GM15510 (cell line): ENCODE data around the gene HNRNPLL.

Experiments
- POLR2A ChIP-seq: IDR thresholded peaks from 3 replicates; pipeline ENCODE4 v1.6.1; 2011; ENCODE audit warnings: borderline replicate concordance; ENCODE audit not compliant: insufficient read length; ENCODE audit errors: extremely low read depth

The HNRNPLL gene

DNA sequence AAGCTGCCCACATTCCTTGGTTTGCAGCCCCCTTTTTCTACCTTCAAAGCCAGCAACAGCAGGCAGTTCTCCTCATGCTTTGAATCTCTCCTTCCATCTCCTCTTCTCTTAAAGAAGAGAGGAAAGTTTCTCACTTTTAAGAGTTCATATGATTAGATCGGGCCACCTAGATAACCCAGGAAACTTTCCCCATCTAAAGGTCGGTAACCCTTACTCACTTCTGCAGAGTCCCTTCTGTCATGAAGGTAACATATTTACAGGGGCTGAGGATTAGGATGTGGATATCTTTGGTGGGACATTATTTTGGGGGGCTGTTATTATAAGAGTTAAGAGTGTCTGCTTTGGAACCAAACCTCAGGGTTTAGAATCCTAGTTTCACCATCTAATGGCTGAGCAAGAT is 51.0 kb downstream of the HNRNPLL start:
- TF ChIP-seq POLR2A, result no peak

DNA sequence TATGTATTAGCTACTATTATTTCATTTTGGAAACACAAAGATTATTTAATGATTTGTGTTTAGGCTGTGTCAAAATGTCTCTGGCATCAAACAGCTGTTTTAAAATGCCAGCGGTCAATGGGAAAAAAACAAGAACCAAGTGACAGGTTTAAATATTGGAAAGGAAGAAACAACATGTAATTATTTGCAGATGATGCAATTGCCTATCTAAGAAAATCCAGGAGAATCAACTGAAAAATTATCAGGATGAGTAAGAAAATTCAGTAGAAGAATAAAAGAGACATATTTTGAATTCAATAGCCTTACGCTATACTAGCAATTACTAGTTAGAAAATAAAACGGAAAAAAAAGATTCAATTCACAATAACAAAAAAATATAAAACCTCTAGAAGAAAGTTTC is 51.6 kb downstream of the HNRNPLL start:
- no peak for TF ChIP-seq POLR2A

DNA sequence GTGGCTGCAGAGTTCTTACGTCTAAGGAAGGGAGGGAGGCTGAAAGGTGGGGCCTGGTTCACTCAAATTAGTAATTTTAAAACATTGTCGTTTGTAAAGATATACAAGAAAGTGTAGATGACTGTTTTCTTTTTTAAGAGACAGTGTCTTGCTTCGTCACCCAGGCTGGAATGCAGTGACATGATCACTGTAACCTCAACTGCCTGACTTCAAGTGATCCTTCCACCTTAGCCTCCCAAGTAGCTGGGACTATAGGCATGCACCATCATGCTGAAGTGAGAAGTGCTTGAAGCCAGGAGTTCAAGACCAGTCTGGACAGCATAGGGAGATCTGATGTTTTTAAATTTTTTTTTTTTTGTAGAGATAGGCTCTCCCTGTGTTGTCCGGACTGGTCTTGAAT is 52.9 kb downstream of the HNRNPLL start:
- TF ChIP-seq POLR2A, result no peak

DNA sequence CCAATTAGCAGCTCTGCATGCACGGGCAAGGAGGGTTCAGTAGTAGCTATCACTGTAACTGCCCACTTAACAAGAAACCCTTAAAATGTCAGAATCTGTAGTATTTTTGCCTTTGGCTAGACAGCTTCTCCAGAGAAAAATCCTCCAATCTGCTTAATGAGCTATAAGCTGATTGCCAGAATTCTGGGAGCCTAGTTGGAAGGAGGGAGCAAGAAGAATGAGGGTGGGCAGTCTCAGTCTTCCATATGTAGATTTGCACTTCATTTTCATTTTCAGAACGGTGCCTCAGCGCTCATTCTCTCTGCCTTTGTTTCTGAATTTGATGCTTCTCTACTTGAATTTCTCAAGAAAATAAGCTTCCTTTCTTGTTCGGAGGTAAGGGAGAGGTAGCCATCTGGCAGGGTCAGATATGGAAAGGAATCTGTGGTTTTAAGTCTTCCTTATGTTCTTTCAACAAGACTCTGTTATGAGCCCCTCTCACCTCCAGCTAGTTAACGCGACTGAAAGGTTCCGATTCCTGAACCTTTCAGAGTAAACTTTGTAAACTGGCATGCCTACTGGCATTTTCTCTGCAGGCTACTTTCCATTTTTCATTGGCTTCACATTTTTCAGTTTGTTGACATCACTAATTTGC is 53.5 kb downstream of the HNRNPLL start:
- TF ChIP-seq POLR2A, result no peak

DNA sequence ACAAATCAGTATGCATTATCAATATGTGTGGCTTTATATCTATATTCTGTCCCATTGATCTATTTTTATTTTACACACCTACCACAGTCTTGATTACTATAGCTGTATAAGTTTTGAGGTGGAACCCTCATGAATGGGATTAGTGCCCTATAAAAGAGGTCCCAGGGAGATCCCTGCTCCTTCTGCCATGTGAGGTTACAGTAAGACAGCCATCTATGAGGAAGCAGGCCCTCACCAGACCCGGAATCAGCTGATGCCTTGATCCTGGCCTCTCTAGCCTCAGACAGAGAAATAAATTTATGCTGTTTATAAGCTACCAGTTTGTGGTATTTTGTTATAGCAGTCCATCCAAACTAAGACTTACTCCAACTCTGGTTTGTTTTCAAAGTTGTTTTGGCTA is 54.9 kb downstream of the HNRNPLL start:
- no peak for TF ChIP-seq POLR2A

DNA sequence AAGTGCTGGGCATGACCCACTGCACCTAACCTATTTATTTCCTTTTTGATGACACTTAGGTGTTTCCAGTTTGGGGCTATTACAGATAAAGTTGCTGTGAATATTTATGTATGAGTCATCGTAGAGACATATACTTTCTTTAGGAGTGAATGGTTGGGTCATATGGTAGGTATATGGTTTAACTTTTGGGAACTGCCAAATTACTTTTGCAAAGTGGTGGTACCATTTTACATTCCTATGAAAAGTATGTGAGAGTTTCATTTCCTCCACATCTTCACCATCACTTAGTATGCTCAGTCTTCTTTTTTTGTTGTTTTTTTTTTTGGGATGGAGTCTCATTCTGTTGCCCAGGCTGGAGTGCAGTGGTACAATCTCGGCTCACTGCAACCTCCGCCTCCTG is 56.1 kb downstream of the HNRNPLL start:
- TF ChIP-seq POLR2A, result no peak

DNA sequence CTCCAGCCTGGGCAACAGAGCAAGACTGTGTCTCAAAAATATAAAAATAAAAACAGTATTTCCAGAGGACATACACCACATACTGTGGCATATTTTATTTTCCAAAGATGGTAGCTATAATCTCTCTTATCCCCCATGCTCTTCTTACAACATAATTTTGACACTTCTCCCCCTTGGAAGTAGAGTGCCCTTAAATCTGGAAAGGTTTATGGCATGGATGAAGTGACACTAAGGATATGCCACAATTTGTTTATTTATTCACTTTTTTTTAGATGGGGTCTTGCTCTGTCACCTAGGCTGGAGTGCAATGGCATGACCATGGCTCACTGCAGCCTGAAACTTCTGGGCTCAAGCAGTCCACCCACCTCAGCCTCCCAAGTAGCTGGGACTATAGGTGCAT is 56.7 kb downstream of the HNRNPLL start:
- TF ChIP-seq POLR2A, result no peak

DNA sequence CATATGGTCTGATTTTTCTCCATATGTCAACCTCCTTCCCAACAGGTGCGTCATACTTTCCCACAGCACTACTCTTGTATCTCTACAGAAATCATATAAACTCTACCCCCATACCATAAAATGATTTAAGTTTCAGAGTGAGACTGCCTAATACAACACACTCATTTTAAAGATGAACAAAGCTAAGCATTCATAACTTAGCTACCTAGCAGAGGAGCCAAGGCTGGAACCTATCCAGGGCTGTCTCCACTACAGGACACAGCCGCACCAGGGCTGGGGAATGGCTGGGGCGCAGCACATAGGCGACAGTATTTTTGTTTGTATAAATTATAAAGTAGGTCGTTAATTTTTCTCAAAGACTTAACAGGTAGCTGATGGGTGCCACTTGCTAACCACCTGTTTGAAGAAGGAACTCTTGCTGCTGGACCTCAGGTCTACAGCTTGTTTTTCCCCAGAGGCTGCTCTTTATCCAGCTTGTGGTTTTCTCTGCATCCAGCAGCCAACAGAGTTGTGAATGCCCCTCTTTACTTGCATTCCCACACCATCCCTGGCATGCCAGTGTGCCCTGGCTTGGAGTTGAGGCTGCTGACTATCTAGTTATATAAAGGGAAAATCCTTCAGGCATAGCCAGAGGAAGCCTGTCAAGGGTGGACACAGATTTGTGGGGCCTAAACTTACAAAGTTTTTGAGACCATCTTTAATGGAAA is 62.0 kb downstream of the HNRNPLL start:
- TF ChIP-seq POLR2A, result no peak

DNA sequence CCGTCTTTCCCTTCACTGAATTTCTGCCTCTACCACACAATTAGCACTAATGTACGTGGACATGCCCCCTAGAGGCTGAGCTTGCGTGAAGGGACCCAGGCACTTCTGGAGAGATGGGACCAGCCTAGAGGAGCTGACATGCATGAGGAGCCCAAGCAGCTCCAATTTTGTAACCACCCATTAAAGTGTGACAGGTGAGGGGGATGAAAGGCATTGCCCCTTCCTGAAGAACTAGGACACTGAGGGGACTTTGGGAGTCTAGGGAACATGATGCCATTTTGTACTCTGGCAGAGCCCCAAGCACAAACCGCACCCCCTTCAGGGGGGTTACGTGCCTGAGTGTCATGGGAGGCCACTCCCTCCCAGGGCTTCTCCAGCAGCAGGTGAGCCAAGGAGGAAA is 63.6 kb downstream of the HNRNPLL start:
- TF ChIP-seq POLR2A, result no peak

DNA sequence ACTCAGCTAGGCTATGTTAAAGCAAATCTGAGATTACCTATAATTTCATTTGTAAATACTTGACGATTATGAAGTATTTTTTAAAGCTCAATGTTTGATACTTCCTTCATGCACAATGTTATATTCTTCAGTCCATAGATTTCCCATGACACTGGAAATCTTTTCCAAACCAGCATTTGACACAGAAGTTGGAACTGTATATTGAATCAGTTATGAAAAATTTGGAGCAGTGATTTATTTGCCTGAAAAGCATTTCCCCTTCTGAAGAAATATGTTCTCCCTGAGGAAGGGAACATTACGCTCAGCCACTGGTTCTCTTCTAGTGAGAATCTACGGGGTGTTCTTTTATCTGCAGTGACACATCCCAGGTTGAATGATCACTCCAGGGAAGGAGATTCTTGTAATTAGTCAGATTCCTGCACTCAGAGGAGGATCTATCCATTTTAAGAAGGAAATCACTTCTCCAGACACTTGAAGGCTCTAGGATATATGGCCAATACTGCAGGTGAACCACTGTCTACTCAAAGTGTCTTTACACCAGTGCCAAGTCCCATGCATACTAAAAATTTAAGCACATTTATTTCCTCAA is 64.7 kb downstream of the HNRNPLL start:
- no peak for TF ChIP-seq POLR2A

DNA sequence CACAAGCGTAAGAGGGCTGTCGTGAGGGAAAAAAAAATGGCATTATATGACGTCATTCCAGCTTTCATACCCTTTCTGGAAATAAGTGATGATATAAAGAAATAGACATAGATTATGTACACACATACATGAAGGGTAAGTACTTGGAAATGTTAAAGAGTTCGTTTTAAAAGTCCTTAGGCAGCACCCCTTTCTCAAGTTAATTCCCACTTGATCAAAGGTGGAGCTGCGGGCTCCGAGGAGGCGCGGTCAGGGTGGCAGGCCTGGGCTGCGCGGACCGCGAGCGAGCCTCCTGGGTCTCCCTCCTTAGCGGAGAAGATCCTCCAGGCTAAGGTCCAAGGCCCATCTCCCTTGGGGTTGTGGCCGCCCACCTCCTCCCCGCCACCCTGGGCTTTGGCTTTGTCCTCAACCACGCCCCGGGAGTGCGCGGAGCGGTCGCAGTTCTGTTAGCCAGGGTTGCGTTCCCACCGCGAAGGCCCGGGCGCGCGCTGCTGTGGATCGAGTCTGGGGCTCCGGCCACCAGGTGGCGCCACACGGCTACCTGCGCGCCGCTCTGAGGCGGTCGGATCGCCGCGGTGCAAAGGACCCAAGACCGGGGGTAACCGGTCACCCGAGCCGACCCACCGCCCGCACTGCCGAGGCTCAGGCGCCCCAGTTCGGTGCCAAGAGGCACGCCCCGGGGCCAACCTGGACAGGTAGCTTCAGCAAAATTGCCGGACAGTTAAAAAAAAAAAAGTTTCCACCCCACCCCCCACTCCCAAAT is 66.8 kb downstream of the HNRNPLL start:
- no peak for TF ChIP-seq POLR2A

DNA sequence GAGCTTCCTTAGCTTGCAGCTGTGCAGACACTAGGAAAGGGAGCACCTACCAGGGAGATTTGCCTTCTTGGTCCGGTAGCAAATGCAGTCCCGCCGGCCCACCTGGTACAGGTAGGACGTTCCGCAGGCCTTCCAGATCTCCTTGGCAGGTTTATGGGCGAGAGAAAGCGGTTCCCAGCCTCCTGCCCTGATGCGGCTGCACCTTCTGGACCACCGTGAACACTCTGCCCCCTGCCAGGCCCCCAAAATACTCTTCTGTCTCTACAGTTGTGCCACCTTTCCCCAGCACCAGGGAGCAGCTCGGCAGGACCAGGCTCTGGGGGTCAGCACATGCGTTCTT is 67.4 kb downstream of the HNRNPLL start:
- TF ChIP-seq POLR2A, result no peak

DNA sequence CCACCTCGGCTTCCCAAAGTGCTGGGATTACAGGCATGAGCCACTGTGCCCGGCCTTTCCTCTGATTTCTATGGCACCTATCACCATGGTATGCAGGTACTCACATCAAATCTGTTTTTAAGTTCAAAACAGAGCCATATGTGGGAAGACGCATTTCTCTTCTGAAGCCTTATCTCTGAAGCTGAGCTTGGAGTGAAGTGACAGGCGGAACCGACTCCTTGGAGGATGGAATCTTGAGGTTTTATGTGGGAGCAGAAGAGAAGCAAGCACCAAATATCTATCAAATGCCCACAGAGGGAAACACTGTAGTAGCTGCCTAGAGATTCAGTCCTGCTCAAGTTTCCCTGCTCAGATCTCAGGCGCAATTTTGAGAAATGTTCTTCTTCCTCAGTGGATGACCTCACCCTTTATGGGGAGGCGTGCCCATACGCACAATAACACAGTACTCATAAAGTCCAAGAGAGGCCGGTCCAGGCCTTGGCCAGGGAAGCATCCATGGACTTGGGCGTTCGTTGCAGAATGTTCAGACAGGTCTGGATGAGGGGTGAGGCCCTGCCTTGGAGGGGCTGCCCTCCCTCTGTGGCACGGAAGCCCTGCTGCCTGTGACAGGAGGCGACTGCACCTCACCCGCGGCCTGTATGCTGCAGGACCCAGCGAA is 67.9 kb downstream of the HNRNPLL start:
- no peak for TF ChIP-seq POLR2A

DNA sequence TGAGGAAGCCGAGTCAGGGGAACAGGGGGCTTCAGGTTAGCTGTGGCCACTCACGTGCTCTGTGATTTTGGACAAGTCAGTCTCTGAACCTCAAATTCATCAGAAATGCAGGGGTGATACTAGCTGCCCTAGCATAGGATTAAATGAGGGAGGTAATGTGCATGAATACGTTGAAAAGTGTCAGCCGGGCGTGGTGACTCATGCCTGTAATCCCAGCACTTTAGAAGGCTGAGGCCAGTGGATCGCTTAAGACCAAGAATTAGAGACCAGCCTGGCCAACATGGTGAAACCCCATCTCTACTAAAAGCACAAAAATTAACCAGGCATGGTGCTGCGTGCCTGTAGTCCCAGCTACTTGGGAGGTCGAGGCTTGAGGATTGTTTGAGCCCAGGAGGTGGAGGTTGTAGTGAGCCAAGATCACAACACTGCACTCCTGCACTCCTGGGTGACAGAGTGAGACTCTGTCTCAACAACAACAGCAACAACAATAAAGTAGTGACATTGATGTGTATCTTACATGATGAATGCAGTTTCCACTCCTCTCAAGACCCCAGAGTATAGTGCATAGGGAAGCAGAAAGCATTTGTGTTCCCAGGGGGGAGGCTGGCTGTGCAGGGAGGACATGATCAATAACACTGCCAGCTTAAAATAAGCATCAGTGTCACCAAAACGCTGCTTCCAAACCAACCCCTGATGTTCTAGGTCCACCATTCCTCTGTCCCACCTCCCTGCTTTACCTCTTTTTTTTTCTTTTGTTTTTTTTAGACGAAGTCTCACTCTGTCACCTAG is 68.8 kb downstream of the HNRNPLL start:
- TF ChIP-seq POLR2A, result no peak
